Epithelial cell of proximal tubule (primary cell): ENCODE results near the gene PIK3C2G. TPM values are rescaled to one million over a fixed set of nuclear protein-coding genes. Genes with fewer than 3 reads are reported as not detected.

Experiments used
- DNase-seq: peaks from one replicate; pipeline ENCODE4 v3.0.0-alpha.2; 2011; ENCODE audit warnings: low read depth
- H3K4me3 ChIP-seq: 2 replicates; pipeline ENCODE4 v1.5.1; 2011; ENCODE audit warnings: low read depth, mild to moderate bottlenecking, low read length
- total RNA-seq: library from RNA; depleted of rRNA; stranded (reverse); fragments of >200 nt; gene quantifications from 2 replicates; pipeline ENCODE4 v1.2.3, GENCODE V29; 2015
- TF ChIP-seq, protein P1 (sequence below): conservative IDR thresholded peaks from 2 replicates; pipeline ENCODE4 v1.5.1; 2012; ENCODE audit warnings: low read depth, mild to moderate bottlenecking, low read length

The PIK3C2G gene
- total RNA-seq, 1 donor from 2014 or later: 0.12 TPM

DNA sequence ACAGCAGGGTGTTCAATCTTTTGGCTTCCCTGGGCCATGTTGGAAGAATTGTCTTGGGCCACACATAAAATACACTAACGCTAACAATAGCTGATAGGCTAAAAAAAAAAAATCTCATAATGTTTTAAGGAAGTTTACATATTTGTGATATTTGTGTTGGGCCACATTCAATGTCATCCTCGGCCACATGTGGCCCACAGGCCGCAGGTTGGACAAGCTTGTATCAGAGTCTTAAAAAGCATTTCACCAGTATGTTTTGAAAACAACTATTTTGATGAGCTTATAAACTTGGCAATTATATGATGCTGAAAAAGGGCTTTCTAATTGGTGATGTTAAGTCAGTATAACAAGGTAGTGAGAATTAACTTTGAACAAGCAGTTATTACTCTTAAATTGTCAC, 78.9 kb downstream of the PIK3C2G start:
- DNase-seq: no peak
- H3K4me3 ChIP-seq: no peak overlapping the region
- TF ChIP-seq, protein P1, sequence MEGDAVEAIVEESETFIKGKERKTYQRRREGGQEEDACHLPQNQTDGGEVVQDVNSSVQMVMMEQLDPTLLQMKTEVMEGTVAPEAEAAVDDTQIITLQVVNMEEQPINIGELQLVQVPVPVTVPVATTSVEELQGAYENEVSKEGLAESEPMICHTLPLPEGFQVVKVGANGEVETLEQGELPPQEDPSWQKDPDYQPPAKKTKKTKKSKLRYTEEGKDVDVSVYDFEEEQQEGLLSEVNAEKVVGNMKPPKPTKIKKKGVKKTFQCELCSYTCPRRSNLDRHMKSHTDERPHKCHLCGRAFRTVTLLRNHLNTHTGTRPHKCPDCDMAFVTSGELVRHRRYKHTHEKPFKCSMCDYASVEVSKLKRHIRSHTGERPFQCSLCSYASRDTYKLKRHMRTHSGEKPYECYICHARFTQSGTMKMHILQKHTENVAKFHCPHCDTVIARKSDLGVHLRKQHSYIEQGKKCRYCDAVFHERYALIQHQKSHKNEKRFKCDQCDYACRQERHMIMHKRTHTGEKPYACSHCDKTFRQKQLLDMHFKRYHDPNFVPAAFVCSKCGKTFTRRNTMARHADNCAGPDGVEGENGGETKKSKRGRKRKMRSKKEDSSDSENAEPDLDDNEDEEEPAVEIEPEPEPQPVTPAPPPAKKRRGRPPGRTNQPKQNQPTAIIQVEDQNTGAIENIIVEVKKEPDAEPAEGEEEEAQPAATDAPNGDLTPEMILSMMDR: no peak

DNA sequence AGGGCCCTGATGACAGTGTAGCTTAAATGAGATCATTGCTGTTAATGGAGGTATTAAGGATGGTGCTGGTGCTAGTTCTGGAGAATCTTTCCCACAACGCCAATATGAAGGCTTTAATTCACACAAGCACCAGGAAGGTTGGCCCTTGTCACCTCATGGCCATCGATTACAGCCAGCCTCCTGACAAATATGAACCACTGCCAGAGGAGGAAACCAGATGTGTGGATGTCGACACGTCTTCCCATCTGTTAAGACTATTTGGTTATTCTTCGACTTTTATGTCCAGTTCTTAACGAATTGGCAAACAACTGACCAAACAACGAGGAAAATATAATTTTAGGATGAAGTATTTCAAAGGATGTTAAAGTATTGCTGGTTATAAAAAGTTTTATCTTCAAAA, 79.5 kb downstream of the PIK3C2G start:
- DNase-seq: no peak
- no peak overlapping the region for H3K4me3 ChIP-seq
- TF ChIP-seq, protein P1: no peak

DNA sequence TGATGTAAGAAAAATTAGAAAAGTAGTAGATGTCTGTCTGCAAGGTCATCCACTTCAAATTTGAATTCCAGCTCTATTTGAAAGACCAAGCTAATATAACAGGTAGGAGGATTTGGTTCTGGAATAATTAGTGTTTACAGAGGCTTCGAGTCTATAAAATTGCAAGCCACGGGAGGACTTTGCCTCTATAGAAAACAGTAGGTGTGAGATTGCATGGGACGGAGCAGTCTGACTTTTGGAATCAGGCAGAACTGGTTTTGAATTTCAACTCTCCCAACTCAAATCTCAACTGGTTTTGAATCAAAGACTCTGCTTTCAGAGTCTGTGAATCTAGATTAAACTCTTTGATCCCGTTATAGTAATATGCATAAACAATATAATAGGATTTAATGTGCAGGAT, 82.4 kb downstream of the PIK3C2G start:
- TF ChIP-seq, protein P1: no peak
- no peak overlapping the region for H3K4me3 ChIP-seq
- no peak for DNase-seq

DNA sequence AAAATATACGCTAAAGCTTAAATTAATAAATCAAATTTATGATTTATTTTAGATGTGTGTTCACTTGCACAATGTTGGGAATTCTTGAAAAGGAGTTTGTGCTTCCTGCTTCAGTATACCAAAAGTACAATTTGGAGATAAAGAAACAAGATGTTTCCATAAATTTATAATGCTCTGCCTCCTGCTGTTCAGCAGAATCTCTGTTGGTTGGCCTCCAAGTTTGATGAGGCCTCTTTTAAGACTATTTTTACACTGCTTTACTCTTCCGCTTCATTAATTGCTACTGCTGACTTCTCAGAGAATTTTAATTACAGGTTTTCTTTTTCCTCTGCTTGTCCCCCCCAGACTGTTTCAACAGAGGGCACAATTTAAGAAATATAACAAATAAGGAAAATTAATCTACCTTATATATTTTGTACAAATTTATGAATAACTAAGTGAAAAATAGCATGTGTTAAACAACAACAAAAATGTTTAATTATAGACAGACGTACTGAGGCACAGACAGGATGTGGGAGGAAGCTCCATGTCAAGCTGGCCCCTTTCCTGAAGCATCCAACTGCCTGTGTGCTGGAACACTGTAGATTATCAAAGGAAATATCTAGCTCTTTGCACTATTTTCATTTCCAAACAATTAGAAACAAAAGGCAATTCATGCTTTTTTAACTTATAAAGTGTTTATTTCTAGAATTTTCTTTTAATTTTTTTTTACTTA, 83.9 kb downstream of the PIK3C2G start:
- TF ChIP-seq, protein P1: no peak
- no peak for DNase-seq
- H3K4me3 ChIP-seq: no peak overlapping the region

DNA sequence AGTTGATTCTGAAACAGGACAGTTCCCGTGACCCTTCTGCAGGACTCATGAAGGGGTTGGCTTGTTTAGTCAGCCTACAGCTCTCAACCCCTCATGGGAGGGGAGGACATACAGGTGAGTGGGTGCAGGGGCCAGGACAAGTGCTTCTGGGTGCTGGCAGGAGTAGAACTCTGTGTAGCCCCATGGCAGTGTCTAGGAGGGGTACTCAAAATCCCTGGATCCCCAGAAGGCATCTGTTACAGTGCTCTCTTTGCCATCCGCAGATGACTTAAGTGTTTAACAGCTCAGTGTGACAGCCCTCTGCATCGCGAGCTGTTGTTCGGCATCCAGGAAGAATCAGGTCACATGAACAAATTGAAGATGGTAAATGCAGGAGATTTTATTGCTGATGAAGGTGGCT, 91.0 kb downstream of the PIK3C2G start:
- TF ChIP-seq, protein P1: no peak
- no peak for DNase-seq
- no peak overlapping the region for H3K4me3 ChIP-seq

DNA sequence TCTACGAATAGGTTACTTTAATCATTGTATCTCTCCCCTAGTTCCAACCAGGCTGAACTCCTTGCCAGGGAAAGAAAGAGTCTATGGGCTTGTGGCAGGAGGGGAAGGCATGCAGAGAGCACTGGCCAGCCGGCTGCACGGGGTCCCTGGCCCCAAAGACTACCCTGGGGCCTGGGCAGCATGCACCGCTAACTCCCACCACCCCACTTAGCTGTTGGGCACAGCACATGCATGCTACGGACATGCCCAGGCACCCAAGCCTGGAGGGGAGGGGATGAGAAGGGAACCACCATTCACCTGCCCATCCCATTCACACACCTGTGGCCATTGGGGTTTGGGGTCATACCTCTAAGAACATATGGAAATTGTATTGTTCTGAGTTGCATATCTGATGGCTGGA, 94.1 kb downstream of the PIK3C2G start:
- DNase-seq: no peak
- H3K4me3 ChIP-seq: no peak overlapping the region
- TF ChIP-seq, protein P1: no peak

DNA sequence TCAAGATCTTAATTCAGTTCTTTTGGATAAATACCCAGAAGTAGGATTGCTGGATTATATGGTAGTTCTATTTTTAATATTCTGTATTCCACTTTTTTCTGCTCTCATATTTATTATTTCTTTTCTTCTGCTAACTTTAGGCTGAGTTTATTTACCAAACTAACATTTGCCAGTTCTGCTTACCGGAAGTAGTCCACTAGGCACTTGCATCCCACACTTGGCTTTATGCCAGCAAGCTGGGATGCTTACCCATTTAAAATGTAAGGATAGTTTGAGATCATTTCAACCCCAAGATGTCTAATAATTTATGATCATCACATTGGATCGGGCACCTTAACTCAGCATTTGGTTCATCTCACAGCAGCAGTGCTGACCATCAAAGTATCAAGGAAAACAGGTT, 96.8 kb downstream of the PIK3C2G start:
- TF ChIP-seq, protein P1: no peak
- no peak for DNase-seq
- no peak overlapping the region for H3K4me3 ChIP-seq
